AG08395 (cell line): ENCODE measurements around the gene CEP350.
"Not testable (repeated sequence)": the region's sequence is repeated elsewhere in the genome, so short reads cannot be mapped to it uniquely, and the experiment has no call there.

ENCODE experiments used
- DNase-seq: peaks from one replicate; pipeline ENCODE4 v3.0.0; 2012; ENCODE audit warnings: mixed read lengths, low spot score

CEP350 gene

DNA sequence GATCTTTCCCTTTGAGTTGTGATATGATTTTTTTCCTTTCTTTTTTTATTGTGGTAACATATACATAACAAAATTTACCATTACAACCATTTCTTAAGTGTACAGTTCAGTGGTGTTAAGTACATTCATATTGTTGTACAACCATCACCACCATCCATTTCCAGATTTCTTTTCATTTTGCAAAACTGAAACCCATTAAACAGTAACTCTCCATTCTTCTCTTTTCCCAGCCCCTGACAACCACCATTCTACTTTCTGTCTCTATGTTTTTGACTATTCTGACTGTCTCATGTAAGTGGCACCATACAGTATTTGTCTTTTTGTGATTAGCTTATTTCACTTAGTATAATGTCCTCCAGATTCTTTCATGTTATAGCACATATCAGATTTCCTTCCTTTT is 30.3 kb downstream of the CEP350 start:
- DNase-seq, result no peak

- DNase-seq, result no peak
Measured at GRCh38 chr1:179990847-179991246, 36.2 kb downstream of the CEP350 start.

DNA sequence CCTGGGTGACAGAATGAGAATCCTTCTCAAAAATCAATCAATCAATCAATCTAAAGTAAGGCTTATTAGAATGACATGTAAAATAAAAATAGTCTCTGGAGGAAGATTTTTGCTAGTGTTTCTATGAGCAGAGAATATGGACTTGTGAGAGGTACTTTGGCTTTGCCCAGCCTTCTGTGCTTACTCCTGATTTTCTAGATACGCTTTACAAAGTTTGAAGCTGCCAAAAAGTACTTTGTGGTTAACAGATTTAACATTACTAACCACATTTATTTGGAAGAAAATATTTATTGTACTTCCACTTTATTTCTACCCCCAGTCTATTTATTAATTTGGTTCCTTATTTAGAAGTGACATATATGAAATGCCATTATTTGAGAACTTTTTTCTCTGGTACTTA is 41.0 kb downstream of the CEP350 start:
- no peak for DNase-seq

DNA sequence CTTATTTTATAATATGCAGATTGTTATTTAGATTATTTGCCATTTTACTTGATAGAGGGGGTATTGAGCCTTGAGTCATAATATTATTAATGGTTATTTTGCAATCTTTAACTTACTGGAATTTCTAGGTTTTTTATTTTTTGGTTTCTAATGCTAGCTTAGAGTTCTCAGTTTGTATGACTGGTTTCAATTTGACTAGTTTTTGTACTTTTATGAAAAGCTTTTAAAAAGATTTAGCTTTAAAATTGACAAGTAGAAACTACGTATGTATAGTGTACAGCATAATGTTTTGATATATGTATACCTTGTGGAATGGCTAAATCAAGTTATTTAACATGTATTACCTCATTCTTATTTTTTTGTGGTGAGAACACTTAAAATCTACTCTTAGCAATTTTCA is 41.5 kb downstream of the CEP350 start:
- DNase-seq, result no peak

DNA sequence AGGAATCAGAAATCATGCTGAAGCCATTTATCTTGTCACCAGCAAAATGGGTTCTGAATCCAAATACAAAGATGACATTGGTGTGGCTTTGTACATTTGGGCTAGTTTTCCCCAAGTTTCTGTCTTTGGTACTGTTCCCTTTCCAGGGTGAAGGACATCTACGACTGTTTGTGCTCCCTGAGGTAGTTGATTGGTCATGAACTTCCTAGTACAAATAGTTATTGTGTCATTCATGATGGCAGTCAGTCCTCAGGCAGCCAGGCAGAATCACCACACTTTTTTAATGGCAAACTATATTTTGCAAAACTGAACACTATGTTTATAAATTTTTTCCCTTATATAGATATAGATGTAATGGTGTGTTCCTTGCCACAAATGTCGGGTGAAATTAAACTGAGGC is 46.0 kb downstream of the CEP350 start:
- no peak for DNase-seq

DNA sequence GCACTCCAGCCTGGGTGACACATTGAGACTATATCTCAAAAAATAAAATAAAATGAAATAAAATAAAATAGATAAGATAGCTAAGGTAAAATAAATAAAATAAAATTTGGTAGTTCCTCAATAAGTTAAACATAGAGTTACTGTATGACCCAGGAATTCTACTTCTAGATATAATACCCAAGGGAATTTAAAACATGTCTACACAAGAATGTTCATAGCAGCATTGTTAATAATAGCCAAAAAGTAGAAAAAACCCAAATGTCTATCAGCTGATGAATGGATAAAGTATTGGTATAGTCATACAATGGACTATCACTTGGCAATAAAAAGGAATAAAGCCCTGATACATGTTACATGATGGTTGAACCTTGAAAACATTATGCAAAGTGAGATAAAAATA is 47.8 kb downstream of the CEP350 start:
- no peak for DNase-seq

GRCh38 chr1:180003026-180003695 is 48.6 kb downstream of the CEP350 start:
- no peak for DNase-seq

- DNase-seq, result not testable (repeated sequence)
Measured at GRCh38 chr1:180006762-180007161, 52.2 kb downstream of the CEP350 start.

DNA sequence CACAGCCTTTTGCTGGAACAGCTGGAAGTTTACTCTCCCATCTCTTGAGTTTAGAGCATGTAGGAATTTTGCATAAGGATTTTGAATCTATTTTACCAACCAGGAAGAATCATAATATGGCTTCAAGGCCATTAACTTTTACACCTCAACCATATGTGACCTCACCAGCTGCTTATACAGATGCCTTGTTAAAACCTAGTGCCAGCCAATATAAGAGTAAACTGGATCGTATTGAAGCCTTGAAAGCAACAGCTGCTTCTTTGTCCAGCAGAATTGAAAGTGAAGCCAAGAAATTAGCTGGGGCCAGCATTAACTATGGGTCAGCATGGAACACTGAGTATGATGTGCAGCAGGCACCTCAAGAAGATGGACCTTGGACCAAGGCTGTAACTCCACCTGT is 65.4 kb downstream of the CEP350 start:
- DNase-seq, result no peak

DNA sequence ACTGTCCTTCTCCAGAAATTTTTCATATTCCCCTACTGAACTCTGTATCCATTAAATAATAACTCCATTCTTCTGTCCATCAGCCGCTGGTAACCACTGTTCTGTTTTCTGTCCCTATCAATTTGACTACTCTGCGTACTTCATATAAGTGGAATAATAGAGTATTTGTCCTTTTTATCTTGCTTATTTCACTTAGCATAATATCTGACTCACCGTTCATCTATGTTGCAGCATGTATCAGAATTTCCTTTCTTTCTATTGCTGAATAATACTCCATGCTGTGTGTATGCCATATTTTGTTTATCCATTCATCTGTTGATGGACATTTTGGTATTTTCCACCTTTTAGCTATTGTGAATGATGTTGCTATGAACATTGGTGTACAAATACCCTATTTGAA is 71.9 kb downstream of the CEP350 start:
- no peak for DNase-seq

DNA sequence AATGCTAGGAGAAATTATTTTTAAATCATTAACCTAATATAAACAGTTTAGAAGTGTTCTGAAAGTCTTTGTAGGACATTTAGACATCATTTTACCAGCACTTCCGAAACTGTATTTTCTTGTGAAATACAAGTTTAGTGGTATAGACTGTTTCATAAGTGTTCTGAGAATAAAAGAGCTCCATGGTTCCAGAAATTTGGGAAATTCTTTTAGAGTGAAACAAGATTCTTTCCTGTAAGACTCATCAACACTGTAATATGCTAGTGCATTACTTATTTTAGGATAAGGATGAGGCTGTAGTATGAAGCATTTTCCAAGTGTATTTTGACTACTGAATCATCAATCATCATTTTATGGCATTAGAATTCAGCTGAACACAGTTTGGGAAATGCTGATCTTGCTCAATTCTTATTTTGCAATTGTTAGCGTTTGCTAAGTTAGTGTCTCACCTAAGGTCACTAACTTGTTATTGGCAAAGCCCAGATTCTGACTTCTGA is 73.4 kb downstream of the CEP350 start:
- DNase-seq, result peak; percentile 69

- no peak for DNase-seq
Measured at GRCh38 chr1:180028864-180029263, 74.3 kb downstream of the CEP350 start.

- no peak for DNase-seq
Measured at GRCh38 chr1:180029524-180030135, 75.0 kb downstream of the CEP350 start.

DNA sequence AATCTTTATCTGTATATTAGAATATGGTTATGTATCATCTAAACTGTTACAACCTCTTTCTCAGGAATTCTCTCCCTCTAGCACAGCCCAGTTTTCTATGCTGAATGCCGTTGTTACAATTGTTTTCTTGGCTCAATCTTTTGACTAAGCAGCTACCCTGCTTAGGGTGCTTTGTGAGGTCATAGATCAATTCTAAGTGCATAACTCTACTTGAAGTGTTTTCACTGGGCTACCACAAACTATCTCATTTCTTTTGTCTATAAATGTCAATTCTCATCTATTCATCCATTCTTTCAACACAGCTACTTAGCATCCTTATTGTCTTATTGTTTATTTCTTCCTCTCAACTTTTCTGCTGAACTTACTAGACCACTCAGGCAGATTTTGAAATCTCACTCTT is 77.1 kb downstream of the CEP350 start:
- no peak for DNase-seq

DNA sequence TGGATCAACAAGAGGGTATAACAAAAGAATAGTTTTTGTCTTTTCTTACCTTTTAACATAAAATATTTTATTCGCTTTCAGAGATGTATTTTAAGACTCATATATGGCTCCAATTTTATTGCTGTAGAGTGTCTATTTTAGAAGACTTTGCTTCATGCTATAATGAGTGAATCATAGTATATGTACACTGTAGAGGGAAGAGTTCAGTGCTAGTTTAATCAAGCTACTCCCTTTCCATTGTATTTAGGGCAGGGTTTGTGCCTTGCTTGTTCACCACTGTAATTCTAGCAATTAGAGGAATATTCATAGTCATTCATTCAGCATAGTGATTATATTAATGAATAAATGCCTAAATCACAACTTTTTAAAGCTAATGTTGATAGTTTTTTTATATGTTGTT is 78.8 kb downstream of the CEP350 start:
- no peak for DNase-seq

DNA sequence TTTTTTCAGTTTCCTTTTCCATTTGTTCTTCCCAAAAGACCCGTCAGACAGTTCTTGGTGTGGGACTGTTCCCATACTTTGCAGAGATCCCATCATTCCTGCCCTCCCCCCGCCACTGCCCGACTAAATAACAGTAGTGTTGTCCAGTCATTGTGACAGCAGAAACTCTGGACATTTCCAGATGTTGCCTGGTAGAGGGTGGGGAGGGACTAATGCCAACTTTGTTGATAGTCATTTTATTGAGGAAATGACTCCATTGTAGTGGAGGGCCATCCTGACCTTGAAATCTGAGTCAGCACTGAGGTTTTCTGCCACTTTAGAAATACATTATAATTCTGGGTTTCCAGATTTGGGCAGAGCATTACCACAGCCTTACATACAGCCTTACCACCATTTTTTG is 85.4 kb downstream of the CEP350 start:
- DNase-seq, result peak; percentile 58

DNA sequence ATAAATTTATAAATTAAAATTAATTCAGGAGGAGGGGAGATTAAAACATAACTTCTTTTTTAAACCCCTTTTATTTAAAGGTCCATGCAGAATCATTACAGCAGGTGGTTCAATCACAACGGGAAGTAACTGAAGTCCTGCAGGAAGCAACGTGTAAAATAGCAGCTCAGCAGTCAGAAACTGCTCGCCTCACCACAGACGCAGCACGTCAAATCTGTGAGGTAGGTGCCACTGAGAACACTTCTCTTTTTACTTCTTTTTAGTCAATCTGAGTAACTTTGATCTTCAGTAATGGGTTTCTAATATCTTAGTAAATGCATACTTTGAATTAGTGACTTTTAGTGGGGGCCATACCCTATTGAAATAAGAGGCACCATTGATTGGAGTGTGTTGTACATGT is 87.0 kb downstream of the CEP350 start:
- DNase-seq, result no peak

DNA sequence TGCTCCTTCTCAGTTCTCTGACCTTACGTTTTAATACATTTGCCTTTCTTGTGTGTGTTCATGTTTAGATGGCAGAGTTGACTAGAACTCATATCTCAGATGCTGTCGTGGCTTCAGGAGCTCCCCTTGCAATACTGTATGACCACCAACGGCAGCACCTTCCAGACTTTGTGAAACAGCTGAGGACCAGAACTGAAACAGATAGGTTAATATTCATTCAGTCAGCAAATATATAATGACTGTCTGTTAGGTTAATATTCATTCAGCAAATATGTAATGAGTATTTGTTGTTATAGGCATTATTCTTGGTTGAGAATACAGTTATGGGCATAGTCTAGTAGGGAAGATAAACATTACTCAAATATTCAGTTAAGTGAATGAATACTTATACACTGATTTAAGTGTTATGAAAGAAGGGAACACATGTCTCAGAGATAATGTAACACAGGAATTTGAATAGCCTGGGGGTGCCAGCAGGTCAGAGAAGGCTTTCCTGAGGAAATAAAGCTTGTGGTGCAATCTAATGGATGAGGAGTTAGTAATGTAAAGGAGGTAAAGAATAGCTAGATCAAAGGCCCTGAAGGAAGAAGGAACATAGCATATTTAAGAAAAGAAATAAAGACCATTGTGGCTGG is 88.5 kb downstream of the CEP350 start:
- peak; percentile 2 for DNase-seq

DNA sequence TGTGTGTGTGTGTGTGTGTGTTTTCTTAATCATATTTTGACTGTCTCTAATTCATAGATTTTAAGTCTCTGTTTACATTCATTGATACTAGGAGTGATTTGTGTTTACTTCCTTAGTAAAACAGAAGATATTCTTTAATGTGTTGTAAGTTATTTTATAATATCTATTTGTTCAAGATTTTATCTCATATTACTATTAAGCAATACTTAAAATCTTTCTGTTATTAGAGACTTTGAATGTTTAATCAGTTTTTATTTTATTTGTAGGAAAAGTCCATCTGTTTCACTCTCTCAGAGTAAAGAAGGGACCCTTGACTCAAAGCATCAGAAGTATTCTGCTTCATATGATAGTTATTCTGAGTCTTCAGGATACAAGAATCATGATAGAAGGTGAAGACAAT is 89.2 kb downstream of the CEP350 start:
- DNase-seq, result no peak

- DNase-seq, result no peak
Measured at GRCh38 chr1:180046674-180047073, 92.1 kb downstream of the CEP350 start.

GRCh38 chr1:180053594-180054567 is 99.3 kb downstream of the CEP350 start:
- no peak for DNase-seq

DNA sequence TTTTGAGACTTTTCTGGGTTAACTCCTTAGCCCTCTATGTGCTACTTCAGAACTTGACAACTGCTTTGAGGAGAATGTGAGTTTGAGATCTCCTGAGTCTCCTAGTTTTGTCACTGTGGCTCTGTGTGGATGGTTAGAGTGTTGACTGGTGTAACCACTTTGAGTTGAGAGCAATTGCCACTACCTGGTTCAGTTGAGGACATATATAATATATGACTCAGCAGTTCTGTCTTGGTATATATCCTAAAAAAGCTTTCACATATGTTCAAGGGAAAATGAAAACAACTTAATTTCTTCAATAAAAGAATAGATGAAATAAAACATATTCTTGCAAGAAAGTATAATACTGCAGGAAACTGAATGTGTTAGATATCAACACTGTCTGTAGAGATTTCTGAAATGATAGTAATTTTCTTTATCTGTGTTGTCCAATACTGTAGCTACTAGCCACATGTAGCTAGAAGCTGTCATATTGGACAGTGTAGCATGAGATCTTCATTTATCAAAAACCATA is 103.3 kb downstream of the CEP350 start:
- no peak for DNase-seq
